ENCODE data around the gene IKZF1.

The IKZF1 gene

DNA sequence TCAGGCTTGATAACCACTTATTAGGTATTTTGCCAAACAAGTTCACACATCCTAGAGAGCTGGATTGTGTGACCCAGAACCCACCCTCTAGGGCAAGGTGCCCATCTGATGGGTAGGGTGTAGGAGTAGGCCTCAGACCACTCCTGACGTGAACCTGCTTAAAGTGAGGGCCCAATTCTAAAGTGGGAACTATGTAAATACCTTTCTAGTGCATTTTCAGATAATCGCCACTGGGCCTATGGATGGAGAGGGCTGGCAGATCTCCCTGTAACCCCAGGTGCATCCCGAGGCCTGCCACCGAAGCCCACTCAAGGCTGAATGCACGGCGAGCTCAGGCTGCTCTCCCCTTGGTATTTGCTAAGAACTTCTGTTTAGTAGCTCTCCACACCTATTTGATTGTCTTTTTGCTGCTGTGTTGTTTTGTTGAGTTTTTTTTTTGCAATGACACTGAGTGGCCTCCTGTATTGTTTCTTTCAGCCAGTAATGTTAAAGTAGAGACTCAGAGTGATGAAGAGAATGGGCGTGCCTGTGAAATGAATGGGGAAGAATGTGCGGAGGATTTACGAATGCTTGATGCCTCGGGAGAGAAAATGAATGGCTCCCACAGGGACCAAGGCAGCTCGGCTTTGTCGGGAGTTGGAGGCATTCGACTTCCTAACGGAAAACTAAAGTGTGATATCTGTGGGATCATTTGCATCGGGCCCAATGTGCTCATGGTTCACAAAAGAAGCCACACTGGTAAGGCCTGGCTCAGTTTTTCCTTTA, 71.7 kb downstream of the IKZF1 start:
- DNase-seq, result no peak
- TF ChIP-seq CTCF (IDR thresholded peaks at IDR 0.05; ENCODE audit: low read length) (no peak), EZH2phosphoT487 (IDR thresholded peaks at IDR 0.05; ENCODE audit: low read length) (no peak), EZH2 (optimal IDR thresholded peaks at IDR 0.05; ENCODE audit: low read depth, low read length) (no peak)
- Histone ChIP-seq H4K20me1 (ENCODE audit: insufficient read depth, low read length) (0 out of 2 replicates have a peak, but pooled peaks cover 3% of the 10 kb centered on the region), H3K27ac (ENCODE audit: low read length) (no peak overlapping the region), H3K9me2 (replicated peaks; ENCODE audit: insufficient read depth, low read length) (no peaks in the 10 kb centered on the region), H2AFZ (ENCODE audit: low read length) (no peak overlapping the region), H3K4me1 (ENCODE audit: low read length) (no peaks in the 10 kb centered on the region), H3K27me3 (replicated peaks; ENCODE audit: insufficient read depth, low read length) (no peaks in the 10 kb centered on the region), H3K79me2 (ENCODE audit: low read length) (peaks cover 85% of the 10 kb centered on the region), H3F3A (ENCODE audit: insufficient read depth, low read length) (no peaks in the 10 kb centered on the region), H3K9me3 (replicated peaks; ENCODE audit: insufficient read depth, low read length) (no peaks in the 10 kb centered on the region), H3K9ac (ENCODE audit: low read length) (no peak overlapping the region), H3K36me3 (replicated peaks; ENCODE audit: insufficient read depth, low read length) (no peaks in the 10 kb centered on the region; the same call in 1 of the 2 replicates), H3K4me2 (ENCODE audit: low read depth, low read length) (no peak overlapping the region), H3K4me3 (ENCODE audit: low read length) (no peak overlapping the region)

GRCh38 chr7:50377356-50377755, 72.8 kb downstream of the IKZF1 start:
- H3K27me3 ChIP-seq (replicated peaks; ENCODE audit: insufficient read depth, low read length), result no peaks in the 10 kb centered on the region
- TF ChIP-seq EZH2 (optimal IDR thresholded peaks at IDR 0.05; ENCODE audit: low read depth, low read length) (no peak), EZH2phosphoT487 (IDR thresholded peaks at IDR 0.05; ENCODE audit: low read length) (no peak), CTCF (IDR thresholded peaks at IDR 0.05; ENCODE audit: low read length) (no peak)
- DNase-seq, result no peak
- no peak overlapping the region for H3K4me2 ChIP-seq (ENCODE audit: low read depth, low read length)
- no peak overlapping the region for H3K27ac ChIP-seq (ENCODE audit: low read length)
- H3K9me2 ChIP-seq (replicated peaks; ENCODE audit: insufficient read depth, low read length), result no peaks in the 10 kb centered on the region
- no peak overlapping the region for H3K9ac ChIP-seq (ENCODE audit: low read length)
- H3K9me3 ChIP-seq (replicated peaks; ENCODE audit: insufficient read depth, low read length), result no peaks in the 10 kb centered on the region
- no peak overlapping the region for H3K4me3 ChIP-seq (ENCODE audit: low read length)
- H2AFZ ChIP-seq (ENCODE audit: low read length), result no peak overlapping the region
- no peaks in the 10 kb centered on the region for H3K4me1 ChIP-seq (ENCODE audit: low read length)
- H3K79me2 ChIP-seq (ENCODE audit: low read length), result peaks cover 80% of the 10 kb centered on the region
- H4K20me1 ChIP-seq (ENCODE audit: insufficient read depth, low read length), result 0 out of 2 replicates have a peak, but pooled peaks cover 3% of the 10 kb centered on the region
- no peaks in the 10 kb centered on the region for H3F3A ChIP-seq (ENCODE audit: insufficient read depth, low read length)
- H3K36me3 ChIP-seq (replicated peaks; ENCODE audit: insufficient read depth, low read length), result peaks cover 4% of the 10 kb centered on the region; the same call in 1 of the 2 replicates

- Histone ChIP-seq H3K4me2 (ENCODE audit: low read depth, low read length) (no peak overlapping the region), H3K9ac (ENCODE audit: low read length) (no peak overlapping the region), H3K9me3 (replicated peaks; ENCODE audit: insufficient read depth, low read length) (no peaks in the 10 kb centered on the region), H3F3A (ENCODE audit: insufficient read depth, low read length) (no peaks in the 10 kb centered on the region), H3K4me1 (ENCODE audit: low read length) (no peaks in the 10 kb centered on the region), H3K9me2 (replicated peaks; ENCODE audit: insufficient read depth, low read length) (no peaks in the 10 kb centered on the region), H3K27ac (ENCODE audit: low read length) (no peak overlapping the region), H3K27me3 (replicated peaks; ENCODE audit: insufficient read depth, low read length) (no peaks in the 10 kb centered on the region), H3K4me3 (ENCODE audit: low read length) (no peak overlapping the region), H3K79me2 (ENCODE audit: low read length) (peaks cover 80% of the 10 kb centered on the region), H4K20me1 (ENCODE audit: insufficient read depth, low read length) (0 out of 2 replicates have a peak, but pooled peaks cover 3% of the 10 kb centered on the region), H2AFZ (ENCODE audit: low read length) (no peak overlapping the region), H3K36me3 (replicated peaks; ENCODE audit: insufficient read depth, low read length) (peaks cover 6% of the 10 kb centered on the region; the same call in 1 of the 2 replicates)
- no peak for DNase-seq
- TF ChIP-seq CTCF (IDR thresholded peaks at IDR 0.05; ENCODE audit: low read length), result no peak
- no peak for TF ChIP-seq EZH2 (optimal IDR thresholded peaks at IDR 0.05; ENCODE audit: low read depth, low read length)
- TF ChIP-seq EZH2phosphoT487 (IDR thresholded peaks at IDR 0.05; ENCODE audit: low read length), result no peak
Observed at GRCh38 chr7:50379082-50379481, 74.6 kb downstream of the IKZF1 start.

Measured in MM.1S (cell line).